Stimulated activated CD4-positive, alpha-beta T cell treated with anti-CD3 and anti-CD28 coated beads, Interleukin-12 subunit alpha, Interleukin-12 subunit beta, amount 100 ng/mL, for 4 hours (primary cell): ENCODE results near the gene GSAP.
"Not testable (repeated sequence)": the region's sequence is repeated elsewhere in the genome, so short reads cannot be mapped to it uniquely, and the experiment has no call there.

Experiments
- DNase-seq: peaks from one replicate; pipeline ENCODE4 v3.0.0-alpha.2; 2020

GSAP gene

GRCh38 chr7:77320714-77321113 is 95.4 kb downstream of the GSAP start:
- no peak for DNase-seq

- no peak for DNase-seq
Measured at GRCh38 chr7:77320137-77320536, 96.0 kb downstream of the GSAP start.

GRCh38 chr7:77318019-77318418 is 98.1 kb downstream of the GSAP start:
- no peak for DNase-seq

GRCh38 chr7:77316219-77316978 is 99.8 kb downstream of the GSAP start:
- DNase-seq, result no peak

GRCh38 chr7:77315182-77315591 is 101.0 kb downstream of the GSAP start:
- no peak for DNase-seq

- DNase-seq, result no peak
Measured at GRCh38 chr7:77313876-77314480, 102.2 kb downstream of the GSAP start.

- no peak for DNase-seq
Measured at GRCh38 chr7:77313085-77313484, 103.1 kb downstream of the GSAP start.

GRCh38 chr7:77310982-77311381 is 105.2 kb downstream of the GSAP start:
- DNase-seq, result no peak

- no peak for DNase-seq
Measured at GRCh38 chr7:77309714-77310220, 106.4 kb downstream of the GSAP start.

- no peak for DNase-seq
Measured at GRCh38 chr7:77308792-77309191, 107.4 kb downstream of the GSAP start.

GRCh38 chr7:77306231-77307067 is 109.7 kb downstream of the GSAP start:
- no peak for DNase-seq

- DNase-seq, result no peak
Measured at GRCh38 chr7:77295549-77295948, 120.6 kb downstream of the GSAP start.

GRCh38 chr7:77293046-77293445 is 123.1 kb downstream of the GSAP start:
- DNase-seq, result no peak

GRCh38 chr7:77290425-77290824 is 125.7 kb downstream of the GSAP start:
- no peak for DNase-seq

- no peak for DNase-seq
Measured at GRCh38 chr7:77289387-77289786, 126.8 kb downstream of the GSAP start.

GRCh38 chr7:77288676-77289320 is 127.4 kb downstream of the GSAP start:
- no peak for DNase-seq

GRCh38 chr7:77284616-77285015 is 131.5 kb downstream of the GSAP start:
- no peak for DNase-seq

GRCh38 chr7:77284005-77284404 is 132.1 kb downstream of the GSAP start:
- DNase-seq, result no peak

- DNase-seq, result no peak
Measured at GRCh38 chr7:77282897-77283296, 133.3 kb downstream of the GSAP start.

- no peak for DNase-seq
Measured at GRCh38 chr7:77281780-77282478, 134.2 kb downstream of the GSAP start.

GRCh38 chr7:77276120-77276519 is 140.0 kb downstream of the GSAP start:
- DNase-seq, result no peak

GRCh38 chr7:77275663-77276062 is 140.5 kb downstream of the GSAP start:
- not testable (repeated sequence) for DNase-seq
